NOMO-1 treated with DMSO at 0.1 percent for 48 hours (cell line): ENCODE results near the gene EXOC2.

Source experiments
- DNase-seq: peaks from one replicate; lab custom pipeline; 2025; ENCODE audit not compliant: unreplicated experiment; lab: John Stamatoyannopoulos, UW

EXOC2 gene

GRCh38 chr6:449486-450419 lies 243.2 kb downstream of the EXOC2 start:
- no peak for DNase-seq

DNA sequence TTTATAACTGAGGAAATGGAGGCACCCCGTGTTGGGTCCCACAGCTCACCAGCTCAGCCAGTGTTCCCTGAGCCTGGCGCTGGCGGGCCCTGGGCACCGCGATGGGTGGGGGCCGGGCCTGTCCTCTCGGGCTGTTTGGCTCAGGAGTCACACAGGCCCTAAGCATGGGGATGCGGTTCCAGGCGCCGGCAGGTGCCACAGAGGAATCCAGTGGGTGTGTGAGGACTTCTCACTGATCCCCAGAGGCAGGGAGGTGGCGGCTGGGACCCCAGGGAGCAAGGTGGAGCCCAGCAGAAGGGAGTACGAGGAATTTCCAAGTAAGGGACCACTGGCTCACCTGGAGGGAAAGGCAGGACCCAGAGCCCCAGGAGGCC lies 243.9 kb downstream of the EXOC2 start:
- no peak for DNase-seq

DNA sequence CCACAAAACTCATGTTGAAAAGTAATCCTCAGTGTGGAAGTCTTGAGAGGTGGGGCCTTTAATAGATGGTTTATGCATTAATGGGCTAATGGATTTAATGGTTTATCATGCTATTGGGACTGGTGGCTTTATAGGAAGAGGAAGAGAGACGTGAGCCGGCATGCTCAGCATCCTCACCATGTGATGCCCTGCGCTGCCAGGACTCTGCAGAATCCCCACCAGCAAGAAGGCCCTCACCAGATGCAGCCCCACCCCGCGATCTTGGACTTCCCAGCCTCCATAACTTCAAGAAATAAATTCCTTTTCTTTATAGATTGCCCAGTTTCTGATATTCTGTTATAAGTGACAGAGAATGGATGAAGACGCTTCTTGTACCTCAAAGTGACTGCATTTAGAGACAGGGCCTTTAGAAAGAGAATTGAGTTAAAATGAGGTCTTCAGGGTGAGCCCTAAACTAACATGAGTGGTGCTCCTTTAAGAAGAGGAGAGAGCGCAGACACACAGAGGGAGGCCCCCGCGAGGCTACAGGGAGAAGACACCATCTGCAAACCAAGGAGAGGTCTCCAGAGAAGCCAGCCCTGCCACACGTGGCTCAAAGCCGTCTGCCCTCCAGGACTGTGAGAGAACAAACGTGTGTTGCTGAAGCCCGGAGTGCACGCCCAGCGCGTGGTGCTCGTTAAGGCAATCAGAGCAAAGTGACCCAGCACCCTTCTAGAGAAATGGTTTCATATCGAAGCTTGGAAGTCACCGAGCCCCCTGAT lies 244.5 kb downstream of the EXOC2 start:
- no peak for DNase-seq

- DNase-seq, result no peak
These were observed 245.4 kb downstream of the EXOC2 start for GRCh38 chr6:447381-448165.

DNA sequence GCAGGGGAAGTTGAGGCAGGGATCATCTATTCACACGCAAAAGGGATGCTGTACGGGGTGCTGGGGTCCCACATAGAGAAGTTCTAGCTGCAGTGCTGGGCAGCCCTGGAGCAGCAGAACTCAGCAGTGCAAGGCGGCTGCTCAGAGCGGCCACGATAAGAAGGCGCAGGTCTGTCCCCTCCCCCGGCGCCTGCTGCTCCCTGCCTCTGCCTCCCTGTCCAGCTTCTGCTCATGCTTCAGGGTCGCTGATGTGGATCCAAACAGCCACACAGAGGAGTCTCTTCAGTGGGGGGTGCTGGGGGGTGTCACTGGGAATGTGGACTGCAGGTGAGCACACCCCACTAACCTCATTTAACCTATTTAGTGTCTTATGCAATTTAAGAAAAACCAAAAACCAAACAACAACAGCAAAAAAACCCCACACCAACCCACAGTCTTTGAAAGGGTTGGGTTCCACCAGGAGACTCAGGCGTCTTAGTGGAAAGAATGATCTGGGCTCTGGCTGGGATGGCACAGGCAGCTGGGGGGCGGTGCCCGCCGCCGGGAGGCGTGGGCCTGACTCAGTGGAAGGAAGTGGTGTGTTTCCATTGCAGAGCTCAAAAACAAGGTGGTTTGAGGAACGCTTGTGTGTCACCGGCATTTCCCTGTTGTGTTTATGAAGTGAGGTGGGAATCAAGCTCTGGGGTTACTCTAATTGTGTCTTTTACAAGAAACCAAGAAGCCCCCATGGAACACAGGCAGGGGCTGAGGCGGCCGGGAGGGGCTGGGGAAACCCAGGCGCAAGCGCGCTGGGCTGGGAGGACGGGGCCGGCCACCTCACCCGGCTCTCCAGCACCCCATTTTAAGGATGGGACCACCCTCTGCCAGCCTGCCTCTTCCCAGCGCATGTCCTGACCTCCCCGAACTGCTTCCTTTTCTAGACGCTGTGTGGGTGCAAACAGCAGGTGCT lies 246.2 kb downstream of the EXOC2 start:
- DNase-seq, result no peak

DNA sequence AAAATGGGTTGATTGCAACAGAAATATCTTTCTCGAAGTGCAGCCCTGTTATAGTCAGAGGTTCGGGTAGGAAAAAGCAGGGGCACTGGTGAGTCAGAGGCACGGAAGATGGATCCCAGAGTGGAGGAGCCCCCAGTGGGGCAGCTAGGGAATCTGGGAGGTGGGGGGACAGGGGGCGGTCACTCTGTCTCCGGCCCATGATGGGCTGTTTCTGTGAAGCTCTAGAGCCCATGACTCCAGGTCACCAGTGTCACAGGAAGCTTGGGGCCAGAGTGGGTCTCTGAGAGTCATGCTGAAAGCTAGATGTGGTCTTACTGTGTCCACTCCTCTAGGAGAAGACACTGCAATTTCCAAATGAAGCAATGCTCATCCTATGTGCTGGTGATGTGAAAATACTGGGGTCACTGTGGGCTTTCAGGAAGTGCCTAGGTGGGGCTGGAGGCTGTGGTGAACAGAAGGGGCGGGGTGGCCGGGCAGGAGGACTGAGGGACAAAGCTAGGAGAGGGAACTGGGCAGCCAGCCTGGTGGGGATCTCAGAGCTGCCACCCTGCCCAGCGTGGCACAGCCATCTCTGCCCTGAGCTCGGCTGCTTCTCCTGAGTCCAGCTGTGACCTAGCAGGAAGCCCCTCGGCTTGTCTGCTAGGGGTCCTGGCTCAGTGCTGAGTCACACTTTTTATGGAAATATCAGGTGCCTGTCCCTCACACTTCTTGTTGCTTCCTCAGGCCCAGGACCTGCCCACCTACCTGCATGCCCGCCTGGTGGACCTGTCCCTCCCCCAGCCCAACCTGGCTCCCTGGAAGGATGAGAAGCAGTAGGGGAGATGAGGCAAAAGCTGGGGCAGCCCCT lies 247.1 kb downstream of the EXOC2 start:
- no peak for DNase-seq

DNA sequence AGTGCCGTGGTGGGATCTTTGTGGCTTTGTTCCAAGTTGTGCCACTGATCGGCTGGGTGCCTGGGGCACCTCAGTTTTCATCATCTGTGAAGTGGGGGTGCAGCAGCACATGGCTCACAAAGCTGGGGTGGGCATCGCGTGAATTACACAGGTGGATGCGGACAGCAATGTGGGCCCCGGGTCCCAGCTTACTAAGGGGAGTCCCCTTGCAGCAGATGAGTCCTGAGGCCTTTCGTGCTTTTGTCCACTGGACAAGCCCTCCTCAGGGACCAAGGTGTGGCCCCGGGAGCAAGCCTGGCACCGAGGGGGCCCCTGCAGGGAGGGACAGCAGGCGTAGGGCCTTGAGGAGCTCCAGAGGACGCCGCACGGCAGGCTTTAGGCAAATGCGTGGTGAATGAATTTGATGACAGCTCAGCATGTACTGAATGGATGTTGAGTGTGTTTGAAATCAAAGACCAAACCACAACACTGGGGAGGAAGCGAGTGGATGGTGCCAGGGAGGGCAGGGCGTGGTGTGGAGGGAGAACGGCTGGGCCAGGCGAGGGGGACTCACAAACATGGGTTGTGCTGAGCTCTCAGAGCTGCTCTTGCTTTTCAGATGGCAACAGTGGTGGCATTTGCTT lies 248.2 kb downstream of the EXOC2 start:
- DNase-seq, result no peak

GRCh38 chr6:443621-444159 lies 249.2 kb downstream of the EXOC2 start:
- no peak for DNase-seq

DNA sequence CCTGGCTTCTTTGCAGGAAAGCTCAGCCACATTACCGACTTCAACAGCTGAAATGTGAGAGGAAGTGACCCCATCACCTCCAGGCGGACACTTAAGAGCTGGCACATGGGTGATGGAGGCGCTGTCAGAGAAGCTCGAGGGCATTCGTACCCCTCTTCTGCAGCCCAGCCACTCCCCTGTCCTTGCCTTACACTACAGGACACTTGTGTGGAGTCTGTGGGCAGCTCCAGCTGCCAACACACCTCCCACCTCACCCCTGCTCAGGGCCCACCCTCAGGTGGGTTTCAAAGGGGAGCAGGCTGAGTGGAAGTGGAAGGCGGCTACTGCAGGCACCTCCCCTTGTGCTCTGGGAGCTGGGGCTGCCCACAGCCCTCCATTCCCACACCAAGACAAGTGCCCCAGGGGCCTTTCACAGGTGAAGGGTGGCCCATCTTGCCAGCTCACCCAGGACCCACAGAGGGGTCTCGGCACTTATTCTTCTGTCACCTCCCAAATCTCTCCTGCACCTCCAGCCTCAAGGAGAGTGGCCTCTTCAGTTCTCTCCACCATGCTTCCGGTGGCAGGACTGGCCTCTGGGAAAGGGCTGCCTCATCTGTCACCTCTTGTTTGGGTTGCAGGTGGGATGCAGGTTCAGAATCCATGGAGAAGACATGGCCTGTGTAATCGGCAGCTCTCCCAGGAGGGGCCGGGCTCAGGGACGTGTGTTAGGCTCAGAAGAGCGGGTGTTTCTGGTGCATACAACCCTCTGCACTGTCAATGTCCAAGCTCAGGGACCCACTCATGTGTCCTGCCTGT lies 251.6 kb downstream of the EXOC2 start:
- DNase-seq, result no peak

DNA sequence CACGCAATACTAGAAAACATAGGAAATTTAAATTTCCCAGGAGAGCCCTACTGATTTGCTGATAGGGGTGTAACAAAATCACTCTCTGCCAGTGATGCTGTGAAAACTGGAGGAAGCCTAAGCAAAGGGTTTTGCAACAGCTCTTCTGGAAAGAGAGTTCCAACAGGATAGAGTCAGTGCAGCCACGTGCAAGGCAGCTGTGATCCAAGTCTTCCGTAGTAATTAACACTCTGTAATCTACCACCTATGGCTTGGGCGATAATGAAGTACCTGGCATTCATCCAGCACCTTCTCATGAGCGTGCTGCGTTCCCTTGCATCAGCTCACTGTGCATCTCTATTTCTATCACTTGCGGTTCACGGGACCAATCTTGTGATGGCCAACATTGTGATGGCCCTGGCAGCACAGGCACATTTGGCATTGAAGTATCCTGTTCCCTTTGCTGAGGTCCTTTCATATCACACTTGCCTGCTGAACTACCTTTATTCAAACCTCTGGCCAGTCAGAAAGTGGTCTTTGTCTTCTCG lies 253.2 kb downstream of the EXOC2 start:
- no peak for DNase-seq

DNA sequence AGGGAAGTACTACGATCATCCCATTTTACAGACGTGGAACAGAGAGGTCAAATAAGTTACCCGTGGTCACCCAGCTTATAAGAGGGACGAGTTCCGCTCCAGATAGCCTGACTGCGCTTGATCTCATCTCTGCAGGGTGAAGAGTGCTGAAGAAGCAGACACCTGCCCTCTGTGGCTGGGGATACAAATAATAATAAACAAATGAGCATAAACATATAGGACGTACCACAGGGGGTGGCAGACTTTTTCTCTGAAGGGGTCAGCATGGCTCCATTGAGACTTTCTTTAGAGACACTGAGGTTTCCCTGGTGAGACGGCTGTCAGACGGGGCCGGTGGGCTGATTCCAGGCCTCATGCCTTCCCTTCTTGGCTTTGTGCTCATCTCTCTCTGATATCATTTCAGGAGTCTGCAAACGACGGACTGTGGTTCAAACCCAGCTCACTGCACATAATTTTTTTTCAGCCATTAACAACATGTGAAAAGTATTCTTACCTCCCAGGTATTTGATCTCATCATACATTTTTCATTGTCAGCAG lies 254.2 kb downstream of the EXOC2 start:
- DNase-seq, result no peak

- no peak for DNase-seq
These were observed 255.9 kb downstream of the EXOC2 start for GRCh38 chr6:437037-437392.

DNA sequence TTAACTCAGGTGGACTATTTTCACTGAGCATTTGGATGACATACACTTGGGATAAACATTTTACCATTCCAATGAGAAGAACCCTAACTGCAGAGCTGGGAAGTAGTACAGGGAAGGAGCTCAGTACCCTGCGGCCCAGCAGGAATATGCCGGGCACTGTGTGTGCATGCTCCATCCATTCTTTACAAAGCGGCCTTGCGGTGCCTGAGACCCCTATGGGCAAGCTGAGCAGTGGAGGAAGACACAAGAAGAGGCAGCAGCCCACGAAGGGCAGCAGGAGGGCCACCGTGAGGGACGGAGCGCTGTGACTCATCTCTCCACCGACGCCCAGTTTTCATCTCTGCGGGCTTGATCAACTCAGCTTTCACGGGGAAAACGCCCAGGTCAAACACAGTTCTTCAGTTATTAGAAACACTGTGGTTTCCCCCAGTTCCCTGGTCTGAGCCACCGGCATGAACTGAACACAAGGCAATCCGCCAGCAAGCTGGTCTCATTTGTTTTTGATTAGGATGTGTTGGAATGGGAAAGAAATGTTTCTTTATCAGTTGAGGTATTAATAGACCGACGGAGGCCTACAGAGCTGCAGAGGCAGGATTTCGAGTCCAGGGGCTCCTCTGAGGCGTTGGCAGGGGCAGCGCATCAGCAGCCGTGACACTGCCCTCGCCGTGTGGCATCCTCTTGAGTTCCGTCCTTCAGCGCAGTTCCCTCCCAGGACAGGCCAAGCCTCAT lies 256.5 kb downstream of the EXOC2 start:
- no peak for DNase-seq

DNA sequence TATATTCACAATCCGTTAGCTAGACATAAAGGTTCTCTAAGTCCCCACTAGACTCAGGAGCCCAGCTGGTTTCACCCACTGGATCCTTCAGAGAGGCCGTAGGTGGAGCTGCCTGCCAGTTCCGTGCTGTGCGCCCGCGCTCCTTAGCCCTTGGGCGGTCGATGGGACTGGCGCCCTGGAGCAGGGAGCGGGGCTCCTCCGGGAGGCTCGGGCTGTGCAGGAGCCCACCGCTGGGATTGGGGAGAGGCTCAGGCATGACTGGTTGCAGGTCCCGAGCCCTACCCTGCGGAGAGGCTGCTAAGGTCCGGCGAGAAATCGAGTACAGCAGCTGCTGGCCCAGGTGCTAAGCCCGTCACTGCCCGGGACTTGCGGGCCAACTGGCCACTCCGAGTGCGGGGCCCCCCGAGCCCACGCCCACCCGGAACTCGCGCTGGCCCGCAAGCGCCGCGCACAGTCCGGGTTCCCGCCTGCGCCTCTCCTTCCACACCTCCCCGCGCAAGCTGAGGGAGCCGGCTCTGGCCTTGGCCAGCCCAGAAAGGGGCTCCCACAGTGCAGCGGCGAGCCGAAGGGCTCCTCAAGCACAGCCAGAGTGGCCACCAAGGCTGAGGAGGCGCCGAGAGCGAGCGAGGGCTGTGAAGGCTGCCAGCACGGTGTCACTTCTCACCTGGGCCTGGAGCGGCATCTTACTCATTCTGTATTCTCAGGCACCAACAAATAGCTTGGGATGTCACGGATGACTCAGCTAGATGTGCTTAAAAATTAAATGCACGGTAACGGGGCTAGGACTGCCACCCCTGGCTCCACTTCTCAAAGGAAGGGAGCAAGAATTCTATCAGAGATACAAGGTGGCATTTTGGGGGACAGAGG lies 257.3 kb downstream of the EXOC2 start:
- no peak for DNase-seq
